A549 treated with CORT108297 at 1 μM for 4 hours (cell line): ENCODE data around the gene ITGA11. TPM values are rescaled to one million over a fixed set of nuclear protein-coding genes. Genes with fewer than 3 reads are reported as not detected.

Experiments used
- total RNA-seq: library from RNA; stranded (reverse); fragments of 200-300 nt; extraction: Qiagen RNA extraction; gene quantifications from 5 replicates; pipeline ENCODE4 v1.2.3, GENCODE V29; 2022

The ITGA11 gene, protein sequence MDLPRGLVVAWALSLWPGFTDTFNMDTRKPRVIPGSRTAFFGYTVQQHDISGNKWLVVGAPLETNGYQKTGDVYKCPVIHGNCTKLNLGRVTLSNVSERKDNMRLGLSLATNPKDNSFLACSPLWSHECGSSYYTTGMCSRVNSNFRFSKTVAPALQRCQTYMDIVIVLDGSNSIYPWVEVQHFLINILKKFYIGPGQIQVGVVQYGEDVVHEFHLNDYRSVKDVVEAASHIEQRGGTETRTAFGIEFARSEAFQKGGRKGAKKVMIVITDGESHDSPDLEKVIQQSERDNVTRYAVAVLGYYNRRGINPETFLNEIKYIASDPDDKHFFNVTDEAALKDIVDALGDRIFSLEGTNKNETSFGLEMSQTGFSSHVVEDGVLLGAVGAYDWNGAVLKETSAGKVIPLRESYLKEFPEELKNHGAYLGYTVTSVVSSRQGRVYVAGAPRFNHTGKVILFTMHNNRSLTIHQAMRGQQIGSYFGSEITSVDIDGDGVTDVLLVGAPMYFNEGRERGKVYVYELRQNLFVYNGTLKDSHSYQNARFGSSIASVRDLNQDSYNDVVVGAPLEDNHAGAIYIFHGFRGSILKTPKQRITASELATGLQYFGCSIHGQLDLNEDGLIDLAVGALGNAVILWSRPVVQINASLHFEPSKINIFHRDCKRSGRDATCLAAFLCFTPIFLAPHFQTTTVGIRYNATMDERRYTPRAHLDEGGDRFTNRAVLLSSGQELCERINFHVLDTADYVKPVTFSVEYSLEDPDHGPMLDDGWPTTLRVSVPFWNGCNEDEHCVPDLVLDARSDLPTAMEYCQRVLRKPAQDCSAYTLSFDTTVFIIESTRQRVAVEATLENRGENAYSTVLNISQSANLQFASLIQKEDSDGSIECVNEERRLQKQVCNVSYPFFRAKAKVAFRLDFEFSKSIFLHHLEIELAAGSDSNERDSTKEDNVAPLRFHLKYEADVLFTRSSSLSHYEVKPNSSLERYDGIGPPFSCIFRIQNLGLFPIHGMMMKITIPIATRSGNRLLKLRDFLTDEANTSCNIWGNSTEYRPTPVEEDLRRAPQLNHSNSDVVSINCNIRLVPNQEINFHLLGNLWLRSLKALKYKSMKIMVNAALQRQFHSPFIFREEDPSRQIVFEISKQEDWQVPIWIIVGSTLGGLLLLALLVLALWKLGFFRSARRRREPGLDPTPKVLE
- total RNA-seq: 2.4 to 7.8 TPM (median 5.0 TPM) in 5 replicates

DNA sequence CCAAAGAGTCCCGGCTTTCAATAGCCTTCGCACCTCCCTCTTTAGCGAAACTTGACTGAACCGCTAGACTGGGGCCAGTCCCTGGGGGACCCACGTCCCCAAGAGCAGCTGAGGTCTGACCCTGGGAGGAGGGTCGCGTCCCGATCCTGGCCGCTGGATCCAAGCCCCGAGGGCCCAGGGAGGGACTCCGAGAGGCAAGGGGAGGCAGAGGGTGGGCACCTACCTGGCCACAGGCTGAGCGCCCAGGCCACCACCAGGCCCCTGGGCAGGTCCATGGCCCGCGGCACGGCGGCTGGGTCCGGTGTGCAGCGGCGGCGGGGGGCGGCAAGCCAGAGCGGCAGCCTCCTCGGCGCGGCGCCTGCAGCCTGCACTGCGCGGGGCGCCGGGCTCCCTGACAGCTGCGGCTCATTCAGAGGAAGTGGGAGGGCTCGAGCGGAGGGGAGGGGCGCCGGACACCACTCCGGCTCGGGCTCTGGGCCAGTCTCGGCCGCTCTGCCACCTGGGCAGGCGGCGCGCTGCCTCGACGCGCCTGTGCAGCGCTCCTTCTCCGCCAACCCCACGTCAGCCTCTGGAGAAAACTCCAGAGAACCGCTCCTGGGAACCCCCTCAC, at the start of gene ITGA11:
ITGA11 (minus strand) TSS at position 372 of the 610 bp plus-strand sequence; CDS start at position 275, 97 bp downstream.

DNA sequence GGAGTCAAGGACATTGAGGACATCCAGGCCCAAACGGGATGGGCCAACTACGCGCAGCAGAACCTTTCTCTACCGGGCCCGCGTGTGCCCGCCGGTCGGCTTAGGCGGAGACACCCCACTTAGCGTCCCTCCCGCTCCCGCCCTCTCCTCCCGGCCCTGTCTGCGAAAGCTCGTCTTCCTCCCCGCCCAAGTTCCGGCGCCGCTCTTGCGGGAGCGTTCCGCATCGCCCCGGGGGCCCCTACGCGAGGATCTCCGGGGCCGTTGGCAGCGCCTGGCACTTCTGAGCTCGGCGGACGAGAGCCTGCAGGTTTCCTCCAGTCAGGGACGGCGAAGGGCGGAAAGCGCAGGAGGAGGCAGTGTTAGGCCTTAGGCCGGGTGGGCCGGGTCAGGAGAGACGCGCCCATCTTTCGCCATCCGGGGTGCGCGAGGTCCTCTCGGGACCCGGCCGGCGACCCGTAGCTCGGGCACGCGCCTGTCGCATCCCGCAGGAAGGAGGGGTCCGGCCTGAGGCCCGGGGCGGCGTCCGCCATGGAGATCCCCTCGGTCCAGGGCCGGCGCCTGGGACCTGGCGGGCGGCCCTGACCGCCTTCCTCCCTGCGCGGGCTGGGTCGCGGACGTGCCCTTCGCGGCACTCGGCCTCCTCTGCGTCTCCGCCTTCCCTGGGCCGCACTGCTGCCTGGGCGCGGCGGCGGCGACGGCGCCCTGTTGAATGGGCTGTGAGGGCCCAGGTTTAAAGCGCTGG, 154.2 kb downstream of the ITGA11 start, which contains the start of gene FEM1B:
FEM1B (plus strand) TSS at position 143 of the 742 bp plus-strand sequence. CDS start 673 bp downstream, outside the sequence.

Other genes starting within 250 kb of the ITGA11 start
- 8.3 to 9.4 TPM (median 8.5 TPM) in 5 replicates for gene CALML4, start 226.8 kb downstream of the ITGA11 start, total RNA-seq
- gene CLN6, start 202.4 kb downstream of the ITGA11 start, total RNA-seq: 58.7 to 88.6 TPM (median 86.7 TPM) in 5 replicates
- 14.4 to 25.2 TPM (median 21.2 TPM) in 5 replicates for gene FEM1B, start 154.4 kb downstream of the ITGA11 start, total RNA-seq
- 2.6 to 3.8 TPM (median 3.2 TPM) in 5 replicates for gene CORO2B, start 146.8 kb upstream of the ITGA11 start, total RNA-seq